Endothelial cell of umbilical vein (primary cell): ENCODE results near the gene MYOF. TPM values are rescaled to one million over a fixed set of nuclear protein-coding genes. Genes with fewer than 3 reads are reported as not detected.
A peak's percentile ranks its signal among the peaks of the same experiment; 100 is the strongest.

Experiments used
- BruUV-seq: library from RNA; stranded (reverse); fragments of 400-500 nt; replicated peaks from 2 replicates; lab custom pipeline; 2021; lab: Mats Ljungman, UMichigan
- CTCF ChIA-PET: fragments of 300-600, 350-600 bp; sonication (Branson Sonifier 250); formaldehyde crosslinking; loops from one replicate; lab custom pipeline; 2021; ENCODE audit warnings: antibody characterized with exemption, inconsistent platforms; lab: Charles Lee
- POLR2A ChIA-PET: fragments of 300-600, 350-600 bp; sonication (Branson Sonifier 250); formaldehyde crosslinking; loops from one replicate; lab custom pipeline; 2021; ENCODE audit warnings: antibody characterized with exemption, inconsistent platforms; lab: Charles Lee
- DNase-seq: peaks from one replicate; pipeline ENCODE4 v3.0.0-alpha.2; 2011; ENCODE audit warnings: low read depth, low spot score
- FAIRE-seq: peaks from 2 replicates; lab custom pipeline; 2011; peaks lifted over from hg19 to GRCh38; lab: Jason Lieb, UNC
- H2AFZ ChIP-seq: 2 replicates; pipeline ENCODE4 v1.6.0; 2012; ENCODE audit warnings: low read depth, low read length, control low read depth, inconsistent platforms
- H3K27ac ChIP-seq: 2 replicates; pipeline ENCODE4 v1.5.1; 2011; ENCODE audit warnings: low read depth, mild to moderate bottlenecking, control low read depth, low read length, moderate library complexity; ENCODE audit not compliant: insufficient read depth
- H3K27me3 ChIP-seq, 2 experiments: 2 replicates each; pipeline versions ENCODE4 v1.6.0 to v1.6.1; 2011; ENCODE audit warnings: low read length in 2 of 2, mixed read lengths in 1 of 2; ENCODE audit not compliant: control insufficient read depth in 2 of 2, insufficient read depth in 2 of 2
- H3K36me3 ChIP-seq, 2 experiments: 2 replicates in 1 of 2; 3 replicates in 1 of 2; pipeline ENCODE4 v1.5.1; 2011; ENCODE audit warnings: low read length in 2 of 2, mild to moderate bottlenecking in 1 of 2, moderate library complexity in 1 of 2; ENCODE audit not compliant: control insufficient read depth in 2 of 2, insufficient read depth in 2 of 2; ENCODE audit errors: extremely low read depth in 1 of 2
- H3K4me1 ChIP-seq: 3 replicates; pipeline ENCODE4 v1.5.1; 2011; ENCODE audit warnings: mild to moderate bottlenecking, low read length; ENCODE audit not compliant: control insufficient read depth, insufficient read depth; ENCODE audit errors: extremely low read depth
- H3K4me2 ChIP-seq: 2 replicates; pipeline ENCODE4 v1.6.1; 2011; ENCODE audit warnings: low read length, control low read depth, mixed read lengths; ENCODE audit not compliant: insufficient read depth
- H3K4me3 ChIP-seq, 3 experiments: fragments of 200-600 bp in 1 of 3; sonication (generic), shearing (Covaris generic) in 1 of 3; replicated peaks in 1 of 3; 2 replicates each; pipeline ENCODE4 v1.5.1; 2011 to 2016; ENCODE audit warnings: control low read depth in 3 of 3, low read length in 3 of 3, mild to moderate bottlenecking in 2 of 3, inconsistent platforms in 1 of 3, low read depth in 1 of 3, moderate library complexity in 1 of 3; ENCODE audit not compliant: insufficient read depth in 1 of 3
- H3K79me2 ChIP-seq: 2 replicates; pipeline ENCODE4 v1.6.0; 2012; ENCODE audit warnings: low read length, inconsistent platforms; ENCODE audit not compliant: control insufficient read depth, insufficient read depth
- H3K9ac ChIP-seq: replicated peaks from 2 replicates; pipeline ENCODE3; 2011; ENCODE audit warnings: low read length, control low read depth; ENCODE audit not compliant: insufficient read depth; ENCODE audit errors: extremely low read depth
- H3K9me1 ChIP-seq: replicated peaks from 3 replicates; pipeline ENCODE4 v1.6.0; 2011; ENCODE audit warnings: mild to moderate bottlenecking, low read length; ENCODE audit not compliant: control insufficient read depth, insufficient read depth; ENCODE audit errors: extremely low read depth
- H3K9me3 ChIP-seq: replicated peaks from 2 replicates; pipeline ENCODE4 v1.5.1; 2012; ENCODE audit warnings: low read length, inconsistent platforms; ENCODE audit not compliant: control insufficient read depth, insufficient read depth
- H4K20me1 ChIP-seq: replicated peaks from 2 replicates; pipeline ENCODE3; 2011; ENCODE audit warnings: mild to moderate bottlenecking, low read length; ENCODE audit not compliant: control insufficient read depth, insufficient read depth; ENCODE audit errors: extremely low read depth
- CTCF ChIP-seq, 2 donors: IDR thresholded peaks; 1 replicate in 1 of 2; 2 replicates in 1 of 2; pipeline ENCODE4 v1.5.1; 2011; ENCODE audit warnings: low read length in 2 of 2, mild to moderate bottlenecking in 2 of 2, moderate library complexity in 2 of 2, control low read depth in 1 of 2, inconsistent platforms in 1 of 2, low read depth in 1 of 2; ENCODE audit not compliant: insufficient read depth in 1 of 2; ENCODE audit errors: extremely low read depth in 1 of 2
- EZH2 ChIP-seq: IDR thresholded peaks from 2 replicates; pipeline ENCODE4 v1.6.1; 2012; ENCODE audit warnings: borderline replicate concordance, low read depth, mild to moderate bottlenecking, moderate library complexity, low read length, inconsistent platforms; ENCODE audit not compliant: severe bottlenecking
- FOS ChIP-seq: IDR thresholded peaks from 2 replicates; pipeline ENCODE4 v1.6.1; 2011; ENCODE audit warnings: mild to moderate bottlenecking, low read length, moderate library complexity, borderline replicate concordance; ENCODE audit not compliant: insufficient read depth
- GATA2 ChIP-seq: IDR thresholded peaks from 2 replicates; pipeline ENCODE4 v1.7.0; 2011; ENCODE audit warnings: low read depth, mild to moderate bottlenecking, moderate library complexity, mixed read lengths, low read length; ENCODE audit not compliant: insufficient read length, insufficient read depth
- JUN ChIP-seq: IDR thresholded peaks from 2 replicates; pipeline ENCODE4 v1.6.1; 2011; ENCODE audit warnings: borderline replicate concordance, low read depth; ENCODE audit not compliant: insufficient read length, insufficient read depth
- MYC ChIP-seq: IDR thresholded peaks from one replicate; pipeline ENCODE4 v1.6.1; 2011; ENCODE audit warnings: mild to moderate bottlenecking, low read depth, low read length
- POLR2A ChIP-seq: IDR thresholded peaks from 2 replicates; pipeline ENCODE4 v1.6.1; 2012; ENCODE audit warnings: low read depth, mild to moderate bottlenecking, control low read depth, low read length
- POLR2AphosphoS5 ChIP-seq: IDR thresholded peaks from 2 replicates; pipeline ENCODE4 v1.6.1; 2012; ENCODE audit warnings: low read depth, mild to moderate bottlenecking, control low read depth, low read length, moderate library complexity; ENCODE audit not compliant: insufficient read depth
- dilution Hi-C: fragments of 300-500 bp; cut with MboI; formaldehyde crosslinking; loops from one replicate; pipeline ENCODE4 v1.15.0; 2019; ENCODE audit warnings: low sequenced_read_pairs; ENCODE audit not compliant: extremely low pct_ligation_motif_present
- intact Hi-C: fragments of 100-400 bp; cut with micrococcal nuclease; formaldehyde crosslinking; loops from one replicate; pipeline ENCODE4 v1.10.0; 2022
- polyA plus RNA-seq, 4 experiments: library from polyadenylated mRNA; depleted of rRNA in 3 of 4; stranded (reverse) in 3 of 4; unstranded in 1 of 4; fragments of >200 nt; gene quantifications; 2 replicates each; pipeline versions ENCODE4 v1.2.1 to v1.2.3, GENCODE V29; 2011 to 2012; ENCODE audit warnings: missing spikeins in 1 of 4
- total RNA-seq: library from RNA; stranded (reverse); gene quantifications from 2 replicates; pipeline ENCODE4 v1.2.3, GENCODE V29; 2021
- TF ChIP-seq, protein P1 (sequence below): IDR thresholded peaks from 2 replicates; pipeline ENCODE4 v1.6.1; 2011; ENCODE audit not compliant: insufficient read depth, insufficient read length

Gene MYOF
- total and polyA plus RNA-seq, 2 donors (not counting 3 experiments of a cell fraction or from before 2014, with no cell fraction given) = 98.4 to 379 TPM

- no peak for FAIRE-seq
- no peak for DNase-seq
- H3K4me1 ChIP-seq = peaks cover 23% of the 10 kb centered on the region
- TF ChIP-seq GATA2 = no peak
- TF ChIP-seq, protein P1, sequence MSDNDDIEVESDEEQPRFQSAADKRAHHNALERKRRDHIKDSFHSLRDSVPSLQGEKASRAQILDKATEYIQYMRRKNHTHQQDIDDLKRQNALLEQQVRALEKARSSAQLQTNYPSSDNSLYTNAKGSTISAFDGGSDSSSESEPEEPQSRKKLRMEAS = no peak
- no peak overlapping the region for H2AFZ ChIP-seq
- H3K4me3 ChIP-seq = no peak overlapping the region
- H3K36me3 ChIP-seq = peaks cover 18 to 24% of the 10 kb centered on the region in 2 experiments
- H3K27ac ChIP-seq = peak overlapping the region; percentile 49
- ChIA-PET CTCF (interaction anchor here (0.9 to 3.6 kb wide), 9 partner anchors 9 to 70 kb away, joined by 3 to 23 read pairs (median 4); partner anchors contain the start of gene MYOF), POLR2A (no interaction called here)
- peaks cover 27% of the 10 kb centered on the region for H3K79me2 ChIP-seq
- no TSS peak for BruUV-seq
- H3K9ac ChIP-seq = no peak overlapping the region
- no peaks in the 10 kb centered on the region for H3K9me1 ChIP-seq
- dilution Hi-C loops = no loop called here
- no peaks in the 10 kb centered on the region for H3K9me3 ChIP-seq
- H3K4me2 ChIP-seq = peak overlapping the region; percentile 5
- H3K27me3 ChIP-seq = no peaks in the 10 kb centered on the region
- H4K20me1 ChIP-seq = no peaks in the 10 kb centered on the region
- intact Hi-C loops = loop anchor here (1.0 to 2.0 kb wide), 5 partner anchors 8 to 70 kb away; partner anchors contain the start of gene MYOF
These were observed 69.3 kb downstream of the MYOF start for GRCh38 chr10:93412801-93413200.

DNA sequence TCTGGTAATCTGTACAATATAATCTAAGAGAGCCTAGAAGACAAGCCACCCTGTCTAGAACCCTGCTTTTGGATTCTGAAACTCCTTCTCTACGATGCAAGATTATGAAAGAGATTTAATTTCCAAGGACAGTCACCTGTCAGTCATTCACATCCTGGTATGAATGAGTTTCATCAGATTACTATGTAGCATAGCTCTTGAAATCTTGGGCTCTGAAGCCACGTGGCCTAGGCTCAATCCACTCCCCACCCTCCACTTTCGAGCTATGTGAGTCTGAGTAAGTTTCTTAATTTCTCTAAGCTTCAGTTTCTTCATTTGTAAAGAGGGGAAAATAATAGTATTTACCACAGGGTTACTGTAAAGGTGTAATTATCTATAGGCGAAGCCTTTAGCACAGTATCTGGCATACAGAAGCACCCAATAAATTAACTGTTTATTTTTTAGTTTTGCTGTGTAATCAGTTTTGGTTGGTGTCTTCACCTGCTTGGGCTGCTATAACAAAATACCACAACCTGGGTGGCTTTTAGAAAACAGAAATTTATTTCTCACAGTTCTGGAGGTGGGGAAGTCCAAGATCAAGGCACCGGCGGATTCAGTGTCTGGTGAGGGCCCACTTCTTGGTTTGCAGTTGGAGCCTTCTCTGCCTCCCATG, 71.3 kb downstream of the MYOF start:
- dilution Hi-C loops = no loop called here

More for the DNA sequence above, 71.3 kb downstream of the MYOF start:
- no peak for TF ChIP-seq FOS
- TF ChIP-seq GATA2 = no peak
- no peak for TF ChIP-seq POLR2AphosphoS5
- TF ChIP-seq MYC = no peak
- no peak for TF ChIP-seq POLR2A
- no peak for TF ChIP-seq JUN
- no peak for TF ChIP-seq EZH2
- TF ChIP-seq, protein P1 = no peak
- no peak for TF ChIP-seq CTCF (IDR thresholded peaks at IDR 0.05; ENCODE audit: extremely low read depth in 1 of 2, insufficient read depth in 1 of 2, low read depth in 1 of 2, low read length in 2 of 2)
- Histone ChIP-seq H3K9me1 (no peaks in the 10 kb centered on the region), H3K4me2 (no peak overlapping the region), H2AFZ (no peak overlapping the region), H3K27me3 (no peaks in the 10 kb centered on the region), H3K4me3 (no peak overlapping the region), H3K36me3 (peaks cover 15 to 21% of the 10 kb centered on the region in 2 experiments), H3K4me1 (peaks cover 32% of the 10 kb centered on the region), H4K20me1 (no peaks in the 10 kb centered on the region), H3K9ac (no peak overlapping the region), H3K9me3 (no peaks in the 10 kb centered on the region), H3K79me2 (peaks cover 19% of the 10 kb centered on the region), H3K27ac (no peak overlapping the region)
- BruUV-seq = no TSS peak
- POLR2A ChIA-PET = no interaction called here
- DNase-seq (no peak), FAIRE-seq (no peak)
- CTCF ChIA-PET = interaction anchor here (1.4 to 1.8 kb wide), 2 partner anchors 35 to 71 kb away, joined by 3 to 7 read pairs; partner anchors contain the start of gene MYOF
- intact Hi-C loops = no loop called here
